CD14-positive monocyte (primary cell): ENCODE measurements around the gene TMEM240. TPM values are rescaled to one million over a fixed set of nuclear protein-coding genes. Genes with fewer than 3 reads are reported as not detected.
A peak's percentile ranks its signal among the peaks of the same experiment; 100 is the strongest.

Experiments used
- DNase-seq, 3 donors: peaks; one replicate each; pipeline ENCODE4 v3.0.0-alpha.2; 2011 to 2022
- H2AFZ ChIP-seq: 2 replicates; pipeline ENCODE4 v1.6.0; 2012; ENCODE audit warnings: mild to moderate bottlenecking, low read depth, low read length, inconsistent platforms; ENCODE audit not compliant: insufficient read depth, poor library complexity, severe bottlenecking
- H3K27ac ChIP-seq, 2 donors: 1 replicate in 1 of 2; 2 replicates in 1 of 2; pipeline ENCODE4 v1.5.1; 2012 to 2013; ENCODE audit warnings: low read length in 2 of 2, control low read depth in 1 of 2, inconsistent platforms in 1 of 2, low read depth in 1 of 2, mild to moderate bottlenecking in 1 of 2
- H3K27me3 ChIP-seq, 2 donors: one replicate each; pipeline versions ENCODE4 v1.6.0 to v1.6.1; 2011 to 2013; ENCODE audit warnings: low read length in 2 of 2; ENCODE audit not compliant: control insufficient read depth in 2 of 2, insufficient read depth in 2 of 2
- H3K36me3 ChIP-seq, 2 donors: replicated peaks in 1 of 2; 1 replicate in 1 of 2; 2 replicates in 1 of 2; pipeline versions ENCODE4 v1.5.1 to v1.6.1; 2012 to 2013; ENCODE audit warnings: low read length in 2 of 2, control low read depth in 1 of 2, inconsistent platforms in 1 of 2, mild to moderate bottlenecking in 1 of 2; ENCODE audit not compliant: insufficient read depth in 2 of 2, control insufficient read depth in 1 of 2
- H3K4me1 ChIP-seq, 2 donors: 1 replicate in 1 of 2; 2 replicates in 1 of 2; pipeline versions ENCODE4 v1.5.1 to v1.6.1; 2012 to 2013; ENCODE audit warnings: low read length in 2 of 2, control low read depth in 1 of 2, inconsistent platforms in 1 of 2, mild to moderate bottlenecking in 1 of 2, moderate library complexity in 1 of 2; ENCODE audit not compliant: insufficient read depth in 2 of 2, control insufficient read depth in 1 of 2
- H3K4me2 ChIP-seq: replicated peaks from 2 replicates; pipeline ENCODE3; 2012; ENCODE audit warnings: low read length, moderate library complexity, mild to moderate bottlenecking; ENCODE audit not compliant: poor library complexity, severe bottlenecking; ENCODE audit errors: extremely low read depth
- H3K4me3 ChIP-seq, 3 experiments: fragments of 200-600 bp in 1 of 3; sonication (generic) in 1 of 3; replicated peaks in 1 of 3; 1 replicate in 2 of 3; 2 replicates in 1 of 3; pipeline ENCODE4 v1.5.1; 2011 to 2013; ENCODE audit warnings: low read length in 3 of 3, mild to moderate bottlenecking in 3 of 3, control low read depth in 2 of 3, low read depth in 2 of 3, inconsistent platforms in 1 of 3, moderate library complexity in 1 of 3
- H3K79me2 ChIP-seq: 2 replicates; pipeline ENCODE4 v1.6.0; 2012; ENCODE audit warnings: mild to moderate bottlenecking, control low read depth, inconsistent platforms, low read length, moderate library complexity; ENCODE audit not compliant: insufficient read depth
- H3K9ac ChIP-seq: 2 replicates; pipeline ENCODE4 v1.6.0; 2017; ENCODE audit warnings: low read length, mild to moderate bottlenecking; ENCODE audit not compliant: insufficient read depth, poor library complexity, severe bottlenecking
- H3K9me3 ChIP-seq, 2 donors: replicated peaks in 1 of 2; 1 replicate in 1 of 2; 2 replicates in 1 of 2; pipeline versions ENCODE4 v1.5.1 to v1.6.1; 2012 to 2013; ENCODE audit warnings: low read length in 2 of 2, control low read depth in 1 of 2; ENCODE audit not compliant: control insufficient read depth in 1 of 2, insufficient read depth in 1 of 2
- H4K20me1 ChIP-seq: 2 replicates; pipeline ENCODE4 v1.6.0; 2012; ENCODE audit warnings: mild to moderate bottlenecking, low read length, control low read depth, moderate library complexity; ENCODE audit not compliant: insufficient read depth
- H3K27ac Mint-ChIP-seq, 7 donors: one replicate each; pipeline ENCODE4 v1.8.0; 2020; ENCODE audit warnings: mild to moderate bottlenecking in 7 of 7, mixed read lengths in 7 of 7, moderate library complexity in 6 of 7, inconsistent platforms in 2 of 7
- H3K27me3 Mint-ChIP-seq, 3 donors: one replicate each; pipeline ENCODE4 v1.8.0; 2021 to 2022; ENCODE audit warnings: low read depth in 3 of 3, mild to moderate bottlenecking in 3 of 3, mixed read lengths in 3 of 3, moderate library complexity in 3 of 3, inconsistent platforms in 1 of 3
- H3K36me3 Mint-ChIP-seq, 2 donors: one replicate each; pipeline ENCODE4 v1.8.0; 2020; ENCODE audit warnings: mixed read lengths in 2 of 2, inconsistent platforms in 1 of 2, mild to moderate bottlenecking in 1 of 2
- H3K4me1 Mint-ChIP-seq: one replicate; pipeline ENCODE4 v1.8.0; 2020; ENCODE audit warnings: mild to moderate bottlenecking, mixed read lengths
- H3K4me3 Mint-ChIP-seq, 2 donors: one replicate each; pipeline ENCODE4 v1.8.0; 2020; ENCODE audit warnings: mild to moderate bottlenecking in 2 of 2, mixed read lengths in 2 of 2, moderate library complexity in 1 of 2
- H3K9me3 Mint-ChIP-seq, 7 donors: one replicate each; pipeline ENCODE4 v1.8.0; 2020 to 2022; ENCODE audit warnings: mixed read lengths in 7 of 7, mild to moderate bottlenecking in 6 of 7, moderate library complexity in 6 of 7, inconsistent platforms in 2 of 7
- WGBS: methylation state at CpG from one replicate; pipeline ENCODE4 v1.1.5; 2013; ENCODE audit warnings: missing lambda C conversion rate; ENCODE audit not compliant: insufficient coverage; 5-methylcytosine and 5-hydroxymethylcytosine counted together
- intact Hi-C, 2 donors: fragments of 100-400 bp; cut with micrococcal nuclease; formaldehyde crosslinking; loops; one replicate each; pipeline versions ENCODE4 v1.15.0 to v1.15.1; 2023
- polyA plus RNA-seq, 3 donors: library from polyadenylated mRNA; depleted of rRNA in 1 of 3; unstranded in 2 of 3; stranded (reverse) in 1 of 3; fragments of 300-500 nt in 2 of 3; fragments of >200 nt in 1 of 3; fragmentation: Illumina TruSeq in 2 of 3; gene quantifications; 1 replicate in 2 of 3; 2 replicates in 1 of 3; pipeline ENCODE4 v1.2.3, GENCODE V29; 2012 to 2021
- TF ChIP-seq, protein P1 (sequence below): fragments of 200-600 bp; IDR thresholded peaks from one replicate; pipeline ENCODE4 v1.8.0; 2022; ENCODE audit warnings: antibody characterized with exemption, mild to moderate bottlenecking

The TMEM240 gene
- polyA plus RNA-seq, 3 donors, result not detected

DNA sequence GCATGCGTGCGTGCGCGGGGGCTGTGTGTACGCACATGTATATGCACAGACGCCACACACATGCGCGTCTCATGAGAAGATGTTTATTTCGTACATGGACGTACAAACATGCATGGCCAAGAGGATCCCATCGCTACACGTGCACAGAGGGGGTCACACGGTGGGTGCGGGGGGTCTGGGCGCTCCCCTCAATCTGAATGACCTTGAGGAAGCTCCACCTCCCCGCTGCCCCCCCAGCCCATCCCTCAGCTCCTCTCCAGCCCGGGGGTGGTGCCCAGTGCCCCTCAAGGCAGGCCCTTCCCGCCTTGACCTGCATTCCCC, 1.5 kb downstream of the TMEM240 start:
- TF ChIP-seq, protein P1, sequence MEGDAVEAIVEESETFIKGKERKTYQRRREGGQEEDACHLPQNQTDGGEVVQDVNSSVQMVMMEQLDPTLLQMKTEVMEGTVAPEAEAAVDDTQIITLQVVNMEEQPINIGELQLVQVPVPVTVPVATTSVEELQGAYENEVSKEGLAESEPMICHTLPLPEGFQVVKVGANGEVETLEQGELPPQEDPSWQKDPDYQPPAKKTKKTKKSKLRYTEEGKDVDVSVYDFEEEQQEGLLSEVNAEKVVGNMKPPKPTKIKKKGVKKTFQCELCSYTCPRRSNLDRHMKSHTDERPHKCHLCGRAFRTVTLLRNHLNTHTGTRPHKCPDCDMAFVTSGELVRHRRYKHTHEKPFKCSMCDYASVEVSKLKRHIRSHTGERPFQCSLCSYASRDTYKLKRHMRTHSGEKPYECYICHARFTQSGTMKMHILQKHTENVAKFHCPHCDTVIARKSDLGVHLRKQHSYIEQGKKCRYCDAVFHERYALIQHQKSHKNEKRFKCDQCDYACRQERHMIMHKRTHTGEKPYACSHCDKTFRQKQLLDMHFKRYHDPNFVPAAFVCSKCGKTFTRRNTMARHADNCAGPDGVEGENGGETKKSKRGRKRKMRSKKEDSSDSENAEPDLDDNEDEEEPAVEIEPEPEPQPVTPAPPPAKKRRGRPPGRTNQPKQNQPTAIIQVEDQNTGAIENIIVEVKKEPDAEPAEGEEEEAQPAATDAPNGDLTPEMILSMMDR, result no peak
- Mint-ChIP-seq H3K4me1 (no peaks in the 10 kb centered on the region), H3K36me3 (peaks cover 26% of the 10 kb centered on the region in 2 donors), H3K9me3 (peaks cover 0 to 3% (median 0%) of the 10 kb centered on the region in 7 donors), H3K27me3 (peaks cover 4 to 28% (median 17%) of the 10 kb centered on the region in 3 donors), H3K27ac (no peak overlapping the region), H3K4me3 (peak overlapping the region in 1 of 2 donors; percentile 21)
- Histone ChIP-seq H3K9me3 (no peaks in the 10 kb centered on the region), H3K9ac (no peak overlapping the region), H2AFZ (no peak overlapping the region), H3K27ac (no peak overlapping the region), H3K79me2 (no peaks in the 10 kb centered on the region), H3K36me3 (peaks cover 24 to 28% of the 10 kb centered on the region in 2 donors), H3K4me2 (no peak overlapping the region), H3K27me3 (peaks cover 0 to 20% of the 10 kb centered on the region in 2 donors), H3K4me3 (no peak overlapping the region), H3K4me1 (peaks cover 0 to 7% of the 10 kb centered on the region in 2 donors), H4K20me1 (peaks cover 7% of the 10 kb centered on the region)
- no peak for DNase-seq
- intact Hi-C loops, result no loop called here
- WGBS, result 94% methylated on average over 18 of the region's 18 CpGs

DNA sequence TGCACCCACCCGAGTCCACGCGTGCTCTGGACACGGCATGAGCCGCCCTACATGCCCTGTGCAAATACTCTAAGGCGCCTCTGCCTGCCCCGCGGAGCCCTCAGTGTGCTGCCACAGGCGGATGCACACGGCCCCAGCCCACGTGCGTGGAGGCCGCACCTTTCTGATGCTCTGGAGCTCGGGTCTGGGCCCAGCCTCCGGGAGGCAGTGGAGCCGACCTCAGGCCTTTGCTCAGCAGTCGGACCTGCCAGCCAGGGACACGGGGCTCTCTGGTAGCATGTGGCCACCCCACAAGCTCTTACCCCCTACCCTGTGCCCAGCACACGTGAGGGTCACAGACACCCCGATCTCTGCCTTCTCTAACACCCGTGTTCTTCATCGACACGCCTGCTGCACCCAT, 2.1 kb downstream of the TMEM240 start:
- no peak overlapping the region for H3K27ac Mint-ChIP-seq
- WGBS, result 94% methylated on average over 23 of the region's 23 CpGs
- peaks cover 2% of the 10 kb centered on the region for H3K4me1 Mint-ChIP-seq
- intact Hi-C loops, result no loop called here
- TF ChIP-seq, protein P1, result no peak
- Histone ChIP-seq H3K36me3 (peaks cover 20 to 22% of the 10 kb centered on the region in 2 donors), H3K27ac (no peak overlapping the region), H3K9ac (no peak overlapping the region), H4K20me1 (peaks cover 7% of the 10 kb centered on the region), H3K9me3 (no peaks in the 10 kb centered on the region), H3K79me2 (no peaks in the 10 kb centered on the region), H2AFZ (no peak overlapping the region), H3K4me1 (peaks cover 0 to 7% of the 10 kb centered on the region in 2 donors), H3K4me3 (no peak overlapping the region), H3K27me3 (peaks cover 0 to 20% of the 10 kb centered on the region in 2 donors), H3K4me2 (no peak overlapping the region)
- peaks cover 20 to 22% of the 10 kb centered on the region in 2 donors for H3K36me3 Mint-ChIP-seq
- no peak for DNase-seq
- H3K4me3 Mint-ChIP-seq, result no peak overlapping the region
- peaks cover 0 to 3% (median 0%) of the 10 kb centered on the region in 7 donors for H3K9me3 Mint-ChIP-seq
- H3K27me3 Mint-ChIP-seq, result peaks cover 4 to 28% (median 17%) of the 10 kb centered on the region in 3 donors
